IgD-negative memory B cell (primary cell): Measurements from ENCODE around the gene TDRKH. TPM values are rescaled to one million over a fixed set of nuclear protein-coding genes. Genes with fewer than 3 reads are reported as not detected.

ENCODE experiments used
- H3K27ac Mint-ChIP-seq, 3 donors: one replicate each; pipeline ENCODE4 v1.8.0; 2020 to 2022; ENCODE audit warnings: mild to moderate bottlenecking in 3 of 3, mixed read lengths in 3 of 3, moderate library complexity in 1 of 3
- H3K27me3 Mint-ChIP-seq: one replicate; pipeline ENCODE4 v1.8.0; 2021; ENCODE audit warnings: mixed read lengths
- H3K36me3 Mint-ChIP-seq: one replicate; pipeline ENCODE4 v1.8.0; 2020; ENCODE audit warnings: mild to moderate bottlenecking, mixed read lengths
- H3K4me1 Mint-ChIP-seq, 3 donors: one replicate each; pipeline ENCODE4 v1.8.0; 2020 to 2022; ENCODE audit warnings: mixed read lengths in 3 of 3, mild to moderate bottlenecking in 1 of 3
- H3K4me3 Mint-ChIP-seq, 4 donors: one replicate each; pipeline ENCODE4 v1.8.0; 2020 to 2022; ENCODE audit warnings: mild to moderate bottlenecking in 4 of 4, mixed read lengths in 4 of 4, moderate library complexity in 3 of 4
- H3K9me3 Mint-ChIP-seq, 3 donors: one replicate each; pipeline ENCODE4 v1.8.0; 2020 to 2021; ENCODE audit warnings: mixed read lengths in 3 of 3, mild to moderate bottlenecking in 1 of 3
- polyA plus RNA-seq: library from polyadenylated mRNA; unstranded; fragments of 300-500 nt; fragmentation: Illumina TruSeq; gene quantifications from one replicate; pipeline ENCODE4 v1.2.3, GENCODE V29; 2021

Gene TDRKH
- polyA plus RNA-seq: 9.0 TPM

GRCh38 chr1:151790071-151790939, at the start of gene TDRKH:
Gene TDRKH, minus strand, starts transcription at chr1:151790500. Its CDS starts 7,478 bp downstream, at chr1:151783022.
- H3K27ac Mint-ChIP-seq: peak within 1 kb of the TSS; percentile 56 to 99 (median 91)
- no peaks in the 10 kb centered on the region for H3K9me3 Mint-ChIP-seq
- peaks cover 3% of the 10 kb centered on the region for H3K27me3 Mint-ChIP-seq
- peaks cover 2% of the 10 kb centered on the region for H3K36me3 Mint-ChIP-seq
- H3K4me3 Mint-ChIP-seq: peak within 1 kb of the TSS; percentile 91 to 98 (median 98)
- peaks cover 10 to 16% (median 15%) of the 10 kb centered on the region in 3 donors for H3K4me1 Mint-ChIP-seq

- Mint-ChIP-seq H3K4me1 (peaks cover 17 to 21% (median 18%) of the 10 kb centered on the region in 3 donors), H3K4me3 (peak within 1 kb of the TSS; percentile 79 to 89 (median 85)), H3K27ac (peak within 1 kb of the TSS; percentile 57 to 77 (median 71)), H3K27me3 (peaks cover 11% of the 10 kb centered on the region), H3K9me3 (peaks cover 0 to 3% (median 0%) of the 10 kb centered on the region in 3 donors), H3K36me3 (no peaks in the 10 kb centered on the region)
Measured at GRCh38 chr1:151839457-151840403, 49.4 kb upstream of the TDRKH start, which contains the start of gene C2CD4D. Gene C2CD4D, minus strand, starts transcription at chr1:151839820. Its CDS starts 831 bp downstream, at chr1:151838989.

GRCh38 chr1:151839082-151839412, 48.7 kb upstream of the TDRKH start:
- Mint-ChIP-seq H3K27me3 (peaks cover 11% of the 10 kb centered on the region), H3K4me1 (peaks cover 15 to 18% (median 16%) of the 10 kb centered on the region in 3 donors), H3K4me3 (peak overlapping the region; percentile 79 to 89 (median 85)), H3K36me3 (no peaks in the 10 kb centered on the region), H3K9me3 (peaks cover 0 to 3% (median 0%) of the 10 kb centered on the region in 3 donors), H3K27ac (peak overlapping the region in 2 of 3 donors; percentile 57 to 77)

GRCh38 chr1:151838222-151839081, 48.2 kb upstream of the TDRKH start:
- Mint-ChIP-seq H3K4me3 (peak overlapping the region; percentile 79 to 89 (median 85)), H3K36me3 (no peaks in the 10 kb centered on the region), H3K27me3 (peaks cover 11% of the 10 kb centered on the region), H3K9me3 (peaks cover 0 to 2% (median 0%) of the 10 kb centered on the region in 3 donors), H3K27ac (peak overlapping the region in 1 of 3 donors; percentile 57), H3K4me1 (peaks cover 14 to 16% (median 15%) of the 10 kb centered on the region in 3 donors)

GRCh38 chr1:151837884-151838221, 47.6 kb upstream of the TDRKH start:
- no peaks in the 10 kb centered on the region for H3K9me3 Mint-ChIP-seq
- peaks cover 11% of the 10 kb centered on the region for H3K27me3 Mint-ChIP-seq
- H3K27ac Mint-ChIP-seq: peak overlapping the region in 1 of 3 donors; percentile 98
- H3K4me3 Mint-ChIP-seq: peak overlapping the region; percentile 77 to 94 (median 86)
- H3K4me1 Mint-ChIP-seq: peaks cover 10 to 12% (median 11%) of the 10 kb centered on the region in 3 donors
- H3K36me3 Mint-ChIP-seq: no peaks in the 10 kb centered on the region

GRCh38 chr1:151837197-151837596, 46.9 kb upstream of the TDRKH start:
- Mint-ChIP-seq H3K27me3 (peaks cover 11% of the 10 kb centered on the region), H3K4me3 (peak overlapping the region; percentile 77 to 94 (median 86)), H3K4me1 (peaks cover 10 to 12% (median 11%) of the 10 kb centered on the region in 3 donors), H3K36me3 (no peaks in the 10 kb centered on the region), H3K27ac (peak overlapping the region; percentile 46 to 98 (median 59)), H3K9me3 (no peaks in the 10 kb centered on the region)

GRCh38 chr1:151835596-151835995, 45.3 kb upstream of the TDRKH start:
- H3K36me3 Mint-ChIP-seq: no peaks in the 10 kb centered on the region
- H3K27ac Mint-ChIP-seq: peak overlapping the region in 1 of 3 donors; percentile 82
- H3K4me3 Mint-ChIP-seq: peak overlapping the region in 1 of 4 donors; percentile 52
- no peaks in the 10 kb centered on the region for H3K9me3 Mint-ChIP-seq
- H3K4me1 Mint-ChIP-seq: peaks cover 10 to 14% (median 11%) of the 10 kb centered on the region in 3 donors
- H3K27me3 Mint-ChIP-seq: peaks cover 11% of the 10 kb centered on the region

GRCh38 chr1:151834239-151834638, 43.9 kb upstream of the TDRKH start:
- no peak overlapping the region for H3K27ac Mint-ChIP-seq
- no peak overlapping the region for H3K4me3 Mint-ChIP-seq
- H3K4me1 Mint-ChIP-seq: peaks cover 8 to 15% (median 12%) of the 10 kb centered on the region in 3 donors
- no peaks in the 10 kb centered on the region for H3K36me3 Mint-ChIP-seq
- H3K27me3 Mint-ChIP-seq: peaks cover 16% of the 10 kb centered on the region
- no peaks in the 10 kb centered on the region for H3K9me3 Mint-ChIP-seq

GRCh38 chr1:151833172-151833900, 43.0 kb upstream of the TDRKH start:
- H3K27me3 Mint-ChIP-seq: peaks cover 19% of the 10 kb centered on the region
- no peak overlapping the region for H3K27ac Mint-ChIP-seq
- no peaks in the 10 kb centered on the region for H3K36me3 Mint-ChIP-seq
- peaks cover 8 to 15% (median 15%) of the 10 kb centered on the region in 3 donors for H3K4me1 Mint-ChIP-seq
- H3K9me3 Mint-ChIP-seq: no peaks in the 10 kb centered on the region
- no peak overlapping the region for H3K4me3 Mint-ChIP-seq

- Mint-ChIP-seq H3K36me3 (no peaks in the 10 kb centered on the region), H3K9me3 (no peaks in the 10 kb centered on the region), H3K27me3 (peaks cover 19% of the 10 kb centered on the region), H3K27ac (no peak overlapping the region), H3K4me1 (peaks cover 5 to 12% (median 12%) of the 10 kb centered on the region in 3 donors), H3K4me3 (no peak overlapping the region)
Measured at GRCh38 chr1:151832318-151832980, 42.1 kb upstream of the TDRKH start.

GRCh38 chr1:151831605-151832004, 41.3 kb upstream of the TDRKH start, which contains the start of gene RORC:
Gene RORC, minus strand, starts transcription at chr1:151831802. Its CDS starts 38 bp downstream, at chr1:151831764.
- Mint-ChIP-seq H3K4me1 (peaks cover 5 to 8% (median 8%) of the 10 kb centered on the region in 3 donors), H3K4me3 (peak within 1 kb of the TSS in 1 of 4 donors; percentile 82), H3K9me3 (no peaks in the 10 kb centered on the region), H3K36me3 (no peaks in the 10 kb centered on the region), H3K27ac (peak within 1 kb of the TSS in 1 of 3 donors; percentile 62), H3K27me3 (peaks cover 18% of the 10 kb centered on the region)

GRCh38 chr1:151831256-151831591, 40.9 kb upstream of the TDRKH start:
- peaks cover 15% of the 10 kb centered on the region for H3K27me3 Mint-ChIP-seq
- no peaks in the 10 kb centered on the region for H3K9me3 Mint-ChIP-seq
- no peak overlapping the region for H3K27ac Mint-ChIP-seq
- H3K36me3 Mint-ChIP-seq: no peaks in the 10 kb centered on the region
- H3K4me3 Mint-ChIP-seq: peak overlapping the region in 1 of 4 donors; percentile 82
- peaks cover 3 to 6% (median 5%) of the 10 kb centered on the region in 3 donors for H3K4me1 Mint-ChIP-seq

- Mint-ChIP-seq H3K4me3 (no peak overlapping the region), H3K27me3 (peaks cover 17% of the 10 kb centered on the region), H3K4me1 (peaks cover 3 to 6% (median 5%) of the 10 kb centered on the region in 3 donors), H3K9me3 (no peaks in the 10 kb centered on the region), H3K36me3 (no peaks in the 10 kb centered on the region), H3K27ac (no peak overlapping the region)
Measured at GRCh38 chr1:151830055-151830454, 39.8 kb upstream of the TDRKH start.
